ENCODE results near the gene GATA3.
"Not testable (repeated sequence)": the region's sequence is repeated elsewhere in the genome, so short reads cannot be mapped to it uniquely, and the experiment has no call there.

GATA3 gene

GRCh38 chr10:8054494-8055407 is at the start of gene GATA3:
Gene GATA3 (plus strand): TSS chr10:8054688. CDS start chr10:8055656, 968 bp downstream.
- DNase-seq = no peak

- no peak for DNase-seq
These were observed 48.1 kb upstream of the GATA3 start for GRCh38 chr10:8006274-8006999.

GRCh38 chr10:8009031-8009430 is 45.5 kb upstream of the GATA3 start:
- DNase-seq = no peak

- no peak for DNase-seq
These were observed 41.5 kb upstream of the GATA3 start for GRCh38 chr10:8013006-8013405.

- no peak for DNase-seq
These were observed 40.9 kb upstream of the GATA3 start for GRCh38 chr10:8013619-8014018.

- DNase-seq = no peak
These were observed 39.8 kb upstream of the GATA3 start for GRCh38 chr10:8014649-8015048.

GRCh38 chr10:8017277-8017676 is 37.2 kb upstream of the GATA3 start:
- no peak for DNase-seq

GRCh38 chr10:8023321-8023720 is 31.2 kb upstream of the GATA3 start:
- no peak for DNase-seq

- no peak for DNase-seq
These were observed 30.6 kb upstream of the GATA3 start for GRCh38 chr10:8023851-8024250.

- DNase-seq = peak; percentile 40
These were observed 27.9 kb upstream of the GATA3 start for GRCh38 chr10:8026349-8027259.

- not testable (repeated sequence) for DNase-seq
These were observed 23.3 kb upstream of the GATA3 start for GRCh38 chr10:8031211-8031610.

- DNase-seq = no peak
These were observed 21.9 kb upstream of the GATA3 start for GRCh38 chr10:8032558-8032957.

GRCh38 chr10:8033812-8034465 is 20.5 kb upstream of the GATA3 start:
- DNase-seq = no peak

GRCh38 chr10:8034466-8035005 is 20.0 kb upstream of the GATA3 start:
- peak; percentile 19 for DNase-seq

- peak; percentile 32 for DNase-seq
These were observed 19.4 kb upstream of the GATA3 start for GRCh38 chr10:8035006-8035640.

- no peak for DNase-seq
These were observed 18.6 kb upstream of the GATA3 start for GRCh38 chr10:8035641-8036470.

GRCh38 chr10:8036506-8037198 is 17.8 kb upstream of the GATA3 start:
- DNase-seq = no peak

- DNase-seq = no peak
These were observed 17.2 kb upstream of the GATA3 start for GRCh38 chr10:8037199-8037801.
